Ishikawa (cell line): ENCODE data around the gene FSHR.

ENCODE experiments used
- CEBPB ChIP-seq: IDR thresholded peaks from 2 replicates; pipeline ENCODE4 v1.6.1; 2012
- CREB1 ChIP-seq: IDR thresholded peaks from 2 replicates; pipeline ENCODE4 v1.6.1; 2012; ENCODE audit warnings: low read depth
- EGR1 ChIP-seq: IDR thresholded peaks from 2 replicates; pipeline ENCODE4 v1.6.1; 2012
- EP300 ChIP-seq: IDR thresholded peaks from 2 replicates; pipeline ENCODE4 v1.6.1; 2012; ENCODE audit warnings: borderline replicate concordance
- FOXM1 ChIP-seq: IDR thresholded peaks from 2 replicates; pipeline ENCODE4 v1.6.1; 2012; ENCODE audit warnings: low read depth, borderline replicate concordance
- NFIC ChIP-seq: IDR thresholded peaks from 2 replicates; pipeline ENCODE4 v1.6.1; 2012
- RAD21 ChIP-seq: IDR thresholded peaks from 2 replicates; pipeline ENCODE4 v1.6.1; 2012; ENCODE audit warnings: low read depth
- TAF1 ChIP-seq: IDR thresholded peaks from 2 replicates; pipeline ENCODE4 v1.6.1; 2012; ENCODE audit warnings: low read depth, mild to moderate bottlenecking
- TCF12 ChIP-seq: IDR thresholded peaks from 2 replicates; pipeline ENCODE4 v1.6.1; 2012; ENCODE audit warnings: low read depth
- TEAD4 ChIP-seq: IDR thresholded peaks from 2 replicates; pipeline ENCODE4 v1.6.1; 2012
- YY1 ChIP-seq: IDR thresholded peaks from 2 replicates; pipeline ENCODE4 v1.6.1; 2012; ENCODE audit warnings: low read depth
- ZBTB7A ChIP-seq: IDR thresholded peaks from 2 replicates; pipeline ENCODE4 v1.6.1; 2012; ENCODE audit warnings: low read depth
- TF ChIP-seq, protein P1 (sequence below): IDR thresholded peaks from 2 replicates; pipeline ENCODE4 v1.6.1; 2012; ENCODE audit warnings: low read depth, mild to moderate bottlenecking
- TF ChIP-seq, protein P2 (sequence below): IDR thresholded peaks from 2 replicates; pipeline ENCODE4 v1.6.1; 2012
- TF ChIP-seq, protein P3 (sequence below): IDR thresholded peaks from 2 replicates; pipeline ENCODE4 v1.6.1; 2012

FSHR gene

DNA sequence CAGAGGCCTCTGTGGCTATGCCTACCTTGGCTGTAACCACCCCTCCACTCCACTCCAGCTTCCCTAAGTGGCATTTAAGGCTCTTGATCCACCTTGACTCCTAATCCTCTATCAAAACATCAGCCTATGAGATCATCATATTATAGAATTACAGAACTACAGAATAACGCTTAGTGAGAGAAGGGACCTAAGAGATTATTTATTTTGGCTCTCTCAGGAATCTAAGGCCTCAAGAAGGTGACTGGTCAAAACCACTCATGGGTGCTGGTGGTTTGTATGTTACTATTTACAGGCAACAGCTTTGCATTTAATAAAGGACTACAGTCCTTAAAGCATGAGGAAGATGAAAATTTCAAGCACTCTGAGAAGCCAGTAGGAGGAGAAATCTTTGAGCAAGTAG, 118.8 kb downstream of the FSHR start:
- no peak for TF ChIP-seq EGR1
- TF ChIP-seq, protein P1, sequence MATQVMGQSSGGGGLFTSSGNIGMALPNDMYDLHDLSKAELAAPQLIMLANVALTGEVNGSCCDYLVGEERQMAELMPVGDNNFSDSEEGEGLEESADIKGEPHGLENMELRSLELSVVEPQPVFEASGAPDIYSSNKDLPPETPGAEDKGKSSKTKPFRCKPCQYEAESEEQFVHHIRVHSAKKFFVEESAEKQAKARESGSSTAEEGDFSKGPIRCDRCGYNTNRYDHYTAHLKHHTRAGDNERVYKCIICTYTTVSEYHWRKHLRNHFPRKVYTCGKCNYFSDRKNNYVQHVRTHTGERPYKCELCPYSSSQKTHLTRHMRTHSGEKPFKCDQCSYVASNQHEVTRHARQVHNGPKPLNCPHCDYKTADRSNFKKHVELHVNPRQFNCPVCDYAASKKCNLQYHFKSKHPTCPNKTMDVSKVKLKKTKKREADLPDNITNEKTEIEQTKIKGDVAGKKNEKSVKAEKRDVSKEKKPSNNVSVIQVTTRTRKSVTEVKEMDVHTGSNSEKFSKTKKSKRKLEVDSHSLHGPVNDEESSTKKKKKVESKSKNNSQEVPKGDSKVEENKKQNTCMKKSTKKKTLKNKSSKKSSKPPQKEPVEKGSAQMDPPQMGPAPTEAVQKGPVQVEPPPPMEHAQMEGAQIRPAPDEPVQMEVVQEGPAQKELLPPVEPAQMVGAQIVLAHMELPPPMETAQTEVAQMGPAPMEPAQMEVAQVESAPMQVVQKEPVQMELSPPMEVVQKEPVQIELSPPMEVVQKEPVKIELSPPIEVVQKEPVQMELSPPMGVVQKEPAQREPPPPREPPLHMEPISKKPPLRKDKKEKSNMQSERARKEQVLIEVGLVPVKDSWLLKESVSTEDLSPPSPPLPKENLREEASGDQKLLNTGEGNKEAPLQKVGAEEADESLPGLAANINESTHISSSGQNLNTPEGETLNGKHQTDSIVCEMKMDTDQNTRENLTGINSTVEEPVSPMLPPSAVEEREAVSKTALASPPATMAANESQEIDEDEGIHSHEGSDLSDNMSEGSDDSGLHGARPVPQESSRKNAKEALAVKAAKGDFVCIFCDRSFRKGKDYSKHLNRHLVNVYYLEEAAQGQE: no peak
- no peak for TF ChIP-seq CEBPB
- TF ChIP-seq NFIC: no peak
- TF ChIP-seq TAF1: no peak
- TF ChIP-seq YY1: no peak
- TF ChIP-seq EP300: no peak
- TF ChIP-seq, protein P2, sequence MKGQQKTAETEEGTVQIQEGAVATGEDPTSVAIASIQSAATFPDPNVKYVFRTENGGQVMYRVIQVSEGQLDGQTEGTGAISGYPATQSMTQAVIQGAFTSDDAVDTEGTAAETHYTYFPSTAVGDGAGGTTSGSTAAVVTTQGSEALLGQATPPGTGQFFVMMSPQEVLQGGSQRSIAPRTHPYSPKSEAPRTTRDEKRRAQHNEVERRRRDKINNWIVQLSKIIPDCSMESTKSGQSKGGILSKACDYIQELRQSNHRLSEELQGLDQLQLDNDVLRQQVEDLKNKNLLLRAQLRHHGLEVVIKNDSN: no peak
- no peak for TF ChIP-seq FOXM1
- TF ChIP-seq, protein P3, sequence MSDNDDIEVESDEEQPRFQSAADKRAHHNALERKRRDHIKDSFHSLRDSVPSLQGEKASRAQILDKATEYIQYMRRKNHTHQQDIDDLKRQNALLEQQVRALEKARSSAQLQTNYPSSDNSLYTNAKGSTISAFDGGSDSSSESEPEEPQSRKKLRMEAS: no peak
- TF ChIP-seq TEAD4: no peak
- TF ChIP-seq ZBTB7A: no peak

DNA sequence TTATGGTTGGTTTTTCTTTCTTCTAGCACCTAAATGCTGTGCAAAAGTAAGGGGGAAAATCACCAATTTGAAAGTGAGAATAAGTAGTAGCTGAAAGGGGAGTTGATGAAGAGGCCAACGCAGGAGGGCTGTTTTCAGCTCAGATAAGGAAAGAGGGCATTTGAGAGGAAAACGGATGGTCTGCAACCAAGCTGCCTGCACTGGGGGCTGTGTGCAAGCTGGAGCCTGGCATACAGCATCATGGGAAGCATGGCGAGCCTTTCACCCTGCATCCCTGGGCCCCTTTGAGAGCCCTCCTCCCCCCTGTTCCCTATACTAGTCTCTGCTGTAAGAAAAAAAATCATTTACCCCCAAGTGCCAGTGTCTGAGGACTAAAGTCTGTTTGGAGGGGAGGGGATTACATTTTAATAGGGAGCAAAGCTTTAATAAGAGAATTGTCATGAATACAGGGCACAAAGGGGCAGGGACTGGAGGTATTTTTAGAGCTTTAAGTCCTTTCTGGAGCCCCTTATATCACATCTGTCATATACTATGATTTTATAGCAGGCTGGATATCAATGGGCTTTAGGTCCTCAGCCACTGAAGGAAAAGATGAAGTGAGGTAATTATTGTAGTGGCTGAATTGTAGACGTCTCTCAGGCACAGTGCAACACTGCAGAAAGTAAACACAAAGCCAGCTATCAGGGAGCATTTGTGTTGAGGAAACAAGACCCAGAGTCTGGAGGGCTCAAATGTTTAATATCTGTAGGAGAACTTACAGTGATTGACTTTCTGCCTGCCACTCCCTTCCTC, 120.7 kb downstream of the FSHR start:
- TF ChIP-seq ZBTB7A: no peak
- TF ChIP-seq TAF1: no peak
- TF ChIP-seq EP300: no peak
- TF ChIP-seq FOXM1: no peak
- TF ChIP-seq RAD21: no peak
- no peak for TF ChIP-seq TEAD4
- no peak for TF ChIP-seq YY1
- no peak for TF ChIP-seq NFIC
- TF ChIP-seq, protein P3: no peak
- TF ChIP-seq CEBPB: no peak
- no peak for TF ChIP-seq TCF12
- no peak for TF ChIP-seq CREB1
- TF ChIP-seq EGR1: no peak
- TF ChIP-seq, protein P1: no peak
- TF ChIP-seq, protein P2: no peak

DNA sequence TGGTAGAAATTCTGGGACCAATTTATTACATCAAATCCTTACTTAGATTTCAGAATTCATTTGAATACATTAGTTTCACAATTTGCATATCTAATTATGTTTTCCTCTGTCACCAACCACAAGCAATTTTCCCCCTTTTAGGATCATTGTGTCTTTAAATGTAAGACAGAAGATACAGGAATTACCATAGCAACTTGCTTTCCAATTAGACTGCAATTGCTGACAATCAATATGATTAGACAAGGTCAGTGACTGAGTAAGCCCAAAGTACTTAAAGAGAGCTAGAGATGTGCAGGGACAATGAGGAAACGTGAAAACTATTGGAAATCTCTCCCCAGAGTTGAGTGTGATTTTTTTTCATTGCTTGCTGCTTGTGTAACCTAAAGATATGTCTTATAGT, 121.4 kb downstream of the FSHR start:
- no peak for TF ChIP-seq RAD21

DNA sequence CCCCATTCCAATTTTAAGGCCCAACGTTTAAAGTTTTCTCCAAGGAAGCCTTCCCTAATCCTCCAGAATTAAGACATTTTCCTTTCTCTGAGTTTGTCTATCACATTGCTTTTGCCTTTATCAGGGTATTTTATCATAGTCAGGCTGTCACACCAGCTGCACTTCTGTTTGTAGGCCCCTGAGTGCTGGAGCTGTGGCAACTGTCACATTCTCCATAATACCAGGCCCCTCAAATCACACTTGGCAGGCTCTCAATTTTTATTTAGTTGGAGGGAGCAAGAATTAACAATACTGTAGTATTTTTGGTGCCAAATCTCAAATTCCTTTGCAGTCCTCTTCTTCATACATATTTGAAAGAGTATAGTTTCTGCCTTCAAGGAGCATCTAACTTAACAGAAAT, 122.2 kb downstream of the FSHR start:
- TF ChIP-seq, protein P2: no peak
- TF ChIP-seq, protein P1: no peak
- no peak for TF ChIP-seq CEBPB
- no peak for TF ChIP-seq TCF12
- TF ChIP-seq NFIC: no peak
- TF ChIP-seq TAF1: no peak
- TF ChIP-seq FOXM1: no peak
- no peak for TF ChIP-seq EGR1
- TF ChIP-seq EP300: no peak
- no peak for TF ChIP-seq RAD21
- TF ChIP-seq, protein P3: no peak
- TF ChIP-seq CREB1: no peak
- no peak for TF ChIP-seq YY1
- no peak for TF ChIP-seq ZBTB7A
- TF ChIP-seq TEAD4: no peak
